HEK293 (cell line): ENCODE results near the gene C11orf98.

Source experiments
- HOXA7 ChIP-seq: sonication (generic); formaldehyde crosslinking; IDR thresholded peaks from 2 replicates; pipeline ENCODE4 v1.8.1; 2022; ENCODE audit warnings: missing genetic modification reagents, borderline replicate concordance
- ZBTB17 ChIP-seq: fragments of 450-650 bp; formaldehyde crosslinking; IDR thresholded peaks from 2 replicates; pipeline ENCODE4 v1.5.1; 2016; ENCODE audit warnings: missing biosample characterization, missing genetic modification characterization
- ZNF768 ChIP-seq: fragments of 450-650 bp; formaldehyde crosslinking; IDR thresholded peaks from 2 replicates; pipeline ENCODE4 v1.5.1; 2018; ENCODE audit warnings: missing biosample characterization, mild to moderate bottlenecking, missing genetic modification characterization
- TF ChIP-seq, protein P1 (sequence below): fragments of 450-650 bp; formaldehyde crosslinking; IDR thresholded peaks from 2 replicates; pipeline ENCODE4 v1.5.1; 2016; ENCODE audit warnings: missing biosample characterization, missing genetic modification characterization
- TF ChIP-seq, protein P2 (sequence below): fragments of 450-650 bp; formaldehyde crosslinking; IDR thresholded peaks from 2 replicates; pipeline ENCODE4 v1.5.0; 2017; ENCODE audit warnings: missing biosample characterization, missing genetic modification characterization, borderline replicate concordance
- TF ChIP-seq, protein P3 (sequence below): fragments of 450-650 bp; formaldehyde crosslinking; IDR thresholded peaks from 2 replicates; pipeline ENCODE4 v1.5.1; 2016; ENCODE audit warnings: missing biosample characterization, missing genetic modification characterization
- TF ChIP-seq, protein P4 (sequence below): fragments of 450-650 bp; formaldehyde crosslinking; IDR thresholded peaks from 2 replicates; pipeline ENCODE4 v1.5.1; 2016; ENCODE audit warnings: missing biosample characterization, missing genetic modification characterization

DNA sequence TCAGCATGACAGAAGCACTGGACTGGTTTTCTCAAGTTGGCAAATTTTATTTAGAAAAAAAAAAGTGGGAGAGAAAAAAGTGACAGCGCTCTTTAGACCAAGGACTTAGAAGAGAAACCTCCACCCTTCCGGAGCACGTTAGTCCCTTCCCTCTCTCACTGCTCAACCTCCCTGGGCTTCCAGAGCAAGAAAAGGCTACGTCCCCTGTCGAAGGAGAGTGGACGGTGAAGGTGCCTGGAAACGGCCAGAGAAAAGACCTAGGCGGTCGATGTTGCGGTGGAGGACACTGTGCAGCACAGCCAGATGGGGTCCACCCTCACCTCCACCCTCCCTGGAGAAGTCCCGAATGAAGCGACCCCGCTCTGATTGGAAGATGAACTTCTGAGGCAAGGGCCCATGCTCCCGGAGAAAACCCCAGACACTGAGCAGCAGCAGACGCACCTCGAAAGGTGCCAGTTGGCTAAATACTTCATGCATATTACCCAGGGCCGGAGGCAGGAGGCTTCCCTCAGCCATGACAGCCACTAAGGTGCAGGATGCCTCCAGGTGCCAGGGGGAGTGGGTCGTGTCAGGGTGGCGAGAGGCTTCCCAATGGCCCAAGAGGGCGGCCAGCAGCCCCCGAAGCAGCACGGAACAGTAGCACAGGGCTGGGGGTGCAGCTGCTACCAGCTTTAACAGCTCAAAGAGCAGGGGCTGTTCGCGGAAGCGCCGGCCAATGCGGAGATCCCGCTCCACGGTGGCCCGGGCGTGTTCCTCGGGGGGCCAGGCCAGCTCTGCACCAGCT lies 18.0 kb downstream of the C11orf98 start:
- TF ChIP-seq, protein P1, sequence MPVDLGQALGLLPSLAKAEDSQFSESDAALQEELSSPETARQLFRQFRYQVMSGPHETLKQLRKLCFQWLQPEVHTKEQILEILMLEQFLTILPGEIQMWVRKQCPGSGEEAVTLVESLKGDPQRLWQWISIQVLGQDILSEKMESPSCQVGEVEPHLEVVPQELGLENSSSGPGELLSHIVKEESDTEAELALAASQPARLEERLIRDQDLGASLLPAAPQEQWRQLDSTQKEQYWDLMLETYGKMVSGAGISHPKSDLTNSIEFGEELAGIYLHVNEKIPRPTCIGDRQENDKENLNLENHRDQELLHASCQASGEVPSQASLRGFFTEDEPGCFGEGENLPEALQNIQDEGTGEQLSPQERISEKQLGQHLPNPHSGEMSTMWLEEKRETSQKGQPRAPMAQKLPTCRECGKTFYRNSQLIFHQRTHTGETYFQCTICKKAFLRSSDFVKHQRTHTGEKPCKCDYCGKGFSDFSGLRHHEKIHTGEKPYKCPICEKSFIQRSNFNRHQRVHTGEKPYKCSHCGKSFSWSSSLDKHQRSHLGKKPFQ (tag by site-specific recombination) = no peak
- TF ChIP-seq HOXA7 (CRISPR knock-in tag) (no peak), ZNF768 (tag by site-specific recombination) (no peak), ZBTB17 (tag by site-specific recombination) (no peak)
- TF ChIP-seq, protein P2, sequence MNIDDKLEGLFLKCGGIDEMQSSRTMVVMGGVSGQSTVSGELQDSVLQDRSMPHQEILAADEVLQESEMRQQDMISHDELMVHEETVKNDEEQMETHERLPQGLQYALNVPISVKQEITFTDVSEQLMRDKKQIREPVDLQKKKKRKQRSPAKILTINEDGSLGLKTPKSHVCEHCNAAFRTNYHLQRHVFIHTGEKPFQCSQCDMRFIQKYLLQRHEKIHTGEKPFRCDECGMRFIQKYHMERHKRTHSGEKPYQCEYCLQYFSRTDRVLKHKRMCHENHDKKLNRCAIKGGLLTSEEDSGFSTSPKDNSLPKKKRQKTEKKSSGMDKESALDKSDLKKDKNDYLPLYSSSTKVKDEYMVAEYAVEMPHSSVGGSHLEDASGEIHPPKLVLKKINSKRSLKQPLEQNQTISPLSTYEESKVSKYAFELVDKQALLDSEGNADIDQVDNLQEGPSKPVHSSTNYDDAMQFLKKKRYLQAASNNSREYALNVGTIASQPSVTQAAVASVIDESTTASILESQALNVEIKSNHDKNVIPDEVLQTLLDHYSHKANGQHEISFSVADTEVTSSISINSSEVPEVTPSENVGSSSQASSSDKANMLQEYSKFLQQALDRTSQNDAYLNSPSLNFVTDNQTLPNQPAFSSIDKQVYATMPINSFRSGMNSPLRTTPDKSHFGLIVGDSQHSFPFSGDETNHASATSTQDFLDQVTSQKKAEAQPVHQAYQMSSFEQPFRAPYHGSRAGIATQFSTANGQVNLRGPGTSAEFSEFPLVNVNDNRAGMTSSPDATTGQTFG (tag by site-specific recombination) = no peak
- TF ChIP-seq, protein P3, sequence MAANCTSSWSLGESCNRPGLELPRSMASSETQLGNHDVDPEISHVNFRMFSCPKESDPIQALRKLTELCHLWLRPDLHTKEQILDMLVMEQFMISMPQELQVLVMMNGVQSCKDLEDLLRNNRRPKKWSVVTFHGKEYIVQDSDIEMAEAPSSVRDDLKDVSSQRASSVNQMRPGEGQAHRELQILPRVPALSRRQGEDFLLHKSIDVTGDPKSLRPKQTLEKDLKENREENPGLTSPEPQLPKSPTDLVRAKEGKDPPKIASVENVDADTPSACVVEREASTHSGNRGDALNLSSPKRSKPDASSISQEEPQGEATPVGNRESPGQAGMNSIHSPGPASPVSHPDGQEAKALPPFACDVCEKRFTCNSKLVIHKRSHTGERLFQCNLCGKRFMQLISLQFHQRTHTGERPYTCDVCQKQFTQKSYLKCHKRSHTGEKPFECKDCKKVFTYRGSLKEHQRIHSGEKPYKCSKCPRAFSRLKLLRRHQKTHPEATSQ = no peak
- TF ChIP-seq, protein P4, sequence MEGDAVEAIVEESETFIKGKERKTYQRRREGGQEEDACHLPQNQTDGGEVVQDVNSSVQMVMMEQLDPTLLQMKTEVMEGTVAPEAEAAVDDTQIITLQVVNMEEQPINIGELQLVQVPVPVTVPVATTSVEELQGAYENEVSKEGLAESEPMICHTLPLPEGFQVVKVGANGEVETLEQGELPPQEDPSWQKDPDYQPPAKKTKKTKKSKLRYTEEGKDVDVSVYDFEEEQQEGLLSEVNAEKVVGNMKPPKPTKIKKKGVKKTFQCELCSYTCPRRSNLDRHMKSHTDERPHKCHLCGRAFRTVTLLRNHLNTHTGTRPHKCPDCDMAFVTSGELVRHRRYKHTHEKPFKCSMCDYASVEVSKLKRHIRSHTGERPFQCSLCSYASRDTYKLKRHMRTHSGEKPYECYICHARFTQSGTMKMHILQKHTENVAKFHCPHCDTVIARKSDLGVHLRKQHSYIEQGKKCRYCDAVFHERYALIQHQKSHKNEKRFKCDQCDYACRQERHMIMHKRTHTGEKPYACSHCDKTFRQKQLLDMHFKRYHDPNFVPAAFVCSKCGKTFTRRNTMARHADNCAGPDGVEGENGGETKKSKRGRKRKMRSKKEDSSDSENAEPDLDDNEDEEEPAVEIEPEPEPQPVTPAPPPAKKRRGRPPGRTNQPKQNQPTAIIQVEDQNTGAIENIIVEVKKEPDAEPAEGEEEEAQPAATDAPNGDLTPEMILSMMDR (tag by site-specific recombination) = no peak
